ENCODE results near the gene FAM163A.
A peak's percentile ranks its signal among the peaks of the same experiment; 100 is the strongest.

Gene FAM163A

GRCh38 chr1:179731643-179732042 lies 11.4 kb upstream of the FAM163A start:
- Histone ChIP-seq H3K4me2 (ENCODE audit: insufficient read depth, low read length, poor library complexity, severe bottlenecking) (no peak overlapping the region), H3K14ac (ENCODE audit: low read length) (no peak overlapping the region), H3K27ac (replicated peaks; ENCODE audit: low read length) (no peak overlapping the region), H2AK5ac (ENCODE audit: low read depth, low read length) (no peak overlapping the region), H2BK120ac (ENCODE audit: low read depth, low read length) (no peak overlapping the region), H2AFZ (ENCODE audit: low read length) (no peak overlapping the region), H3K9ac (ENCODE audit: low read depth, low read length, poor library complexity) (no peak overlapping the region), H3K18ac (ENCODE audit: low read length) (no peak overlapping the region), H2BK5ac (ENCODE audit: low read length) (no peak overlapping the region), H2BK12ac (ENCODE audit: low read length) (no peak overlapping the region), H4K8ac (ENCODE audit: low read depth, low read length) (no peak overlapping the region), H3K23ac (ENCODE audit: low read depth, low read length, poor library complexity) (no peak overlapping the region), H4K91ac (ENCODE audit: low read depth, low read length, poor library complexity) (no peak overlapping the region), H2BK15ac (ENCODE audit: low read length) (no peak overlapping the region), H3K36me3 (replicated peaks in 1 of 2; ENCODE audit: control insufficient read depth in 2 of 2, insufficient read depth in 2 of 2, low read length in 2 of 2) (no peaks in the 10 kb centered on the region), H3K9me3 (replicated peaks in 1 of 2; ENCODE audit: control insufficient read depth in 2 of 2, insufficient read depth in 1 of 2, low read depth in 1 of 2, low read length in 2 of 2) (no peaks in the 10 kb centered on the region), H3K79me1 (ENCODE audit: low read depth, low read length) (no peaks in the 10 kb centered on the region), H3K27me3 (ENCODE audit: control insufficient read depth in 3 of 3, insufficient read depth in 3 of 3, low read depth in 1 of 3, low read length in 3 of 3) (peaks cover 0 to 21% (median 0%) of the 10 kb centered on the region in 3 experiments), H3K4me1 (ENCODE audit: control insufficient read depth in 2 of 2, insufficient read depth in 1 of 2, low read depth in 1 of 2, low read length in 2 of 2) (no peaks in the 10 kb centered on the region), H3K4ac (ENCODE audit: low read length) (no peak overlapping the region), H3K4me3 (ENCODE audit: low read length in 2 of 2) (no peak overlapping the region)
- WGBS, 2 donors (ENCODE audit: extremely low coverage in 2 of 2, insufficient read length in 2 of 2, insufficient replicate concordance in 1 of 2), result no CpG with 5 or more reads among the region's 4 CpGs
- no peak for DNase-seq (ENCODE audit: low spot score)

GRCh38 chr1:179742291-179742690 lies 800 bp upstream of the FAM163A start:
- H3K27ac ChIP-seq (replicated peaks; ENCODE audit: low read length), result no peak overlapping the region
- H3K14ac ChIP-seq (ENCODE audit: low read length), result no peak overlapping the region

GRCh38 chr1:179743679-179744400 lies 749 bp downstream of the FAM163A start:
- Histone ChIP-seq H3K4me1 (ENCODE audit: control insufficient read depth in 2 of 2, insufficient read depth in 1 of 2, low read depth in 1 of 2, low read length in 2 of 2) (peaks cover 3 to 4% of the 10 kb centered on the region in 2 donors), H3K23ac (ENCODE audit: low read depth, low read length, poor library complexity) (peak overlapping the region; percentile 34), H3K4ac (ENCODE audit: low read length) (no peak overlapping the region), H3K9me3 (replicated peaks in 1 of 2; ENCODE audit: control insufficient read depth in 2 of 2, insufficient read depth in 1 of 2, low read depth in 1 of 2, low read length in 2 of 2) (peaks cover 0 to 3% of the 10 kb centered on the region in 2 donors), H2BK15ac (ENCODE audit: low read length) (peak overlapping the region; percentile 72), H3K36me3 (replicated peaks in 1 of 2; ENCODE audit: control insufficient read depth in 2 of 2, insufficient read depth in 2 of 2, low read length in 2 of 2) (no peaks in the 10 kb centered on the region), H3K27me3 (ENCODE audit: control insufficient read depth in 3 of 3, insufficient read depth in 3 of 3, low read depth in 1 of 3, low read length in 3 of 3) (peaks cover 24 to 97% (median 53%) of the 10 kb centered on the region in 3 experiments), H2AFZ (ENCODE audit: low read length) (peak overlapping the region; percentile 85), H2BK12ac (ENCODE audit: low read length) (no peak overlapping the region), H3K14ac (ENCODE audit: low read length) (peak overlapping the region; percentile 10), H3K79me1 (ENCODE audit: low read depth, low read length) (no peaks in the 10 kb centered on the region), H3K4me2 (ENCODE audit: insufficient read depth, low read length, poor library complexity, severe bottlenecking) (peak overlapping the region; percentile 95), H2BK120ac (ENCODE audit: low read depth, low read length) (no peak overlapping the region), H3K18ac (ENCODE audit: low read length) (peak overlapping the region; percentile 93), H4K91ac (ENCODE audit: low read depth, low read length, poor library complexity) (no peak overlapping the region), H4K8ac (ENCODE audit: low read depth, low read length) (no peak overlapping the region), H2AK5ac (ENCODE audit: low read depth, low read length) (no peak overlapping the region), H2BK5ac (ENCODE audit: low read length) (no peak overlapping the region), H3K9ac (ENCODE audit: low read depth, low read length, poor library complexity) (peak overlapping the region; percentile 82), H3K4me3 (ENCODE audit: low read length in 2 of 2) (peak overlapping the region; percentile 10 to 81), H3K27ac (replicated peaks; ENCODE audit: low read length) (no peak overlapping the region)
- no CpG with 5 or more reads among the region's 85 CpGs for WGBS, 2 donors (ENCODE audit: extremely low coverage in 2 of 2, insufficient read length in 2 of 2, insufficient replicate concordance in 1 of 2)
- DNase-seq (ENCODE audit: low spot score), result peak; percentile 21

More at GRCh38 chr1:179742291-179742690, 800 bp upstream of the FAM163A start:
- H3K23ac ChIP-seq (ENCODE audit: low read depth, low read length, poor library complexity), result no peak overlapping the region
- no peak overlapping the region for H2BK5ac ChIP-seq (ENCODE audit: low read length)
- peak overlapping the region; percentile 85 for H2AFZ ChIP-seq (ENCODE audit: low read length)
- peaks cover 24 to 84% (median 52%) of the 10 kb centered on the region in 3 experiments for H3K27me3 ChIP-seq (ENCODE audit: control insufficient read depth in 3 of 3, insufficient read depth in 3 of 3, low read depth in 1 of 3, low read length in 3 of 3)
- peak overlapping the region in 1 of 2 donors; percentile 81 for H3K4me3 ChIP-seq (ENCODE audit: low read length in 2 of 2)
- no peak overlapping the region for H4K8ac ChIP-seq (ENCODE audit: low read depth, low read length)
- H2BK120ac ChIP-seq (ENCODE audit: low read depth, low read length), result no peak overlapping the region
- WGBS, 2 donors (ENCODE audit: extremely low coverage in 2 of 2, insufficient read length in 2 of 2, insufficient replicate concordance in 1 of 2), result no CpG with 5 or more reads among the region's 10 CpGs
- H3K4ac ChIP-seq (ENCODE audit: low read length), result no peak overlapping the region
- no peaks in the 10 kb centered on the region for H3K79me1 ChIP-seq (ENCODE audit: low read depth, low read length)
- H3K36me3 ChIP-seq (replicated peaks in 1 of 2; ENCODE audit: control insufficient read depth in 2 of 2, insufficient read depth in 2 of 2, low read length in 2 of 2), result no peaks in the 10 kb centered on the region
- no peak overlapping the region for H2BK12ac ChIP-seq (ENCODE audit: low read length)
- H3K4me1 ChIP-seq (ENCODE audit: control insufficient read depth in 2 of 2, insufficient read depth in 1 of 2, low read depth in 1 of 2, low read length in 2 of 2), result peaks cover 0 to 4% of the 10 kb centered on the region in 2 donors
- no peak overlapping the region for H3K4me2 ChIP-seq (ENCODE audit: insufficient read depth, low read length, poor library complexity, severe bottlenecking)
- no peak overlapping the region for H4K91ac ChIP-seq (ENCODE audit: low read depth, low read length, poor library complexity)
- H3K9ac ChIP-seq (ENCODE audit: low read depth, low read length, poor library complexity), result no peak overlapping the region
- H2AK5ac ChIP-seq (ENCODE audit: low read depth, low read length), result no peak overlapping the region
- DNase-seq (ENCODE audit: low spot score), result no peak
- H3K9me3 ChIP-seq (replicated peaks in 1 of 2; ENCODE audit: control insufficient read depth in 2 of 2, insufficient read depth in 1 of 2, low read depth in 1 of 2, low read length in 2 of 2), result peaks cover 0 to 3% of the 10 kb centered on the region in 2 donors
- H2BK15ac ChIP-seq (ENCODE audit: low read length), result no peak overlapping the region
- no peak overlapping the region for H3K18ac ChIP-seq (ENCODE audit: low read length)

GRCh38 chr1:179744401-179745130 lies 1.5 kb downstream of the FAM163A start:
- Histone ChIP-seq H3K4me3 (ENCODE audit: low read length in 2 of 2) (peak overlapping the region in 1 of 2 donors; percentile 81), H3K4me1 (ENCODE audit: control insufficient read depth in 2 of 2, insufficient read depth in 1 of 2, low read depth in 1 of 2, low read length in 2 of 2) (peaks cover 3 to 4% of the 10 kb centered on the region in 2 donors), H2AFZ (ENCODE audit: low read length) (peak overlapping the region; percentile 85), H3K14ac (ENCODE audit: low read length) (peak overlapping the region; percentile 10), H2BK15ac (ENCODE audit: low read length) (no peak overlapping the region), H2AK5ac (ENCODE audit: low read depth, low read length) (no peak overlapping the region), H4K8ac (ENCODE audit: low read depth, low read length) (no peak overlapping the region), H3K4me2 (ENCODE audit: insufficient read depth, low read length, poor library complexity, severe bottlenecking) (peak overlapping the region; percentile 95), H2BK12ac (ENCODE audit: low read length) (no peak overlapping the region), H4K91ac (ENCODE audit: low read depth, low read length, poor library complexity) (no peak overlapping the region), H3K27me3 (ENCODE audit: control insufficient read depth in 3 of 3, insufficient read depth in 3 of 3, low read depth in 1 of 3, low read length in 3 of 3) (peaks cover 24 to 92% (median 53%) of the 10 kb centered on the region in 3 experiments), H3K23ac (ENCODE audit: low read depth, low read length, poor library complexity) (peak overlapping the region; percentile 34), H3K9me3 (replicated peaks in 1 of 2; ENCODE audit: control insufficient read depth in 2 of 2, insufficient read depth in 1 of 2, low read depth in 1 of 2, low read length in 2 of 2) (peaks cover 0 to 3% of the 10 kb centered on the region in 2 donors), H3K36me3 (replicated peaks in 1 of 2; ENCODE audit: control insufficient read depth in 2 of 2, insufficient read depth in 2 of 2, low read length in 2 of 2) (no peaks in the 10 kb centered on the region), H3K18ac (ENCODE audit: low read length) (peak overlapping the region; percentile 93), H2BK120ac (ENCODE audit: low read depth, low read length) (no peak overlapping the region), H3K4ac (ENCODE audit: low read length) (no peak overlapping the region), H3K27ac (replicated peaks; ENCODE audit: low read length) (no peak overlapping the region), H3K9ac (ENCODE audit: low read depth, low read length, poor library complexity) (peak overlapping the region; percentile 82), H3K79me1 (ENCODE audit: low read depth, low read length) (no peaks in the 10 kb centered on the region), H2BK5ac (ENCODE audit: low read length) (no peak overlapping the region)
- WGBS, 2 donors (ENCODE audit: extremely low coverage in 2 of 2, insufficient read length in 2 of 2, insufficient replicate concordance in 1 of 2), result no CpG with 5 or more reads among the region's 37 CpGs
- no peak for DNase-seq (ENCODE audit: low spot score)
